Kidney capillary endothelial cell (primary cell): ENCODE measurements around the gene TACC2.

Experiments used
- DNase-seq: peaks from one replicate; pipeline ENCODE4 v3.0.0-alpha.2; 2018; ENCODE audit warnings: low spot score

The TACC2 gene

GRCh38 chr10:122143238-122143841 is 154.4 kb downstream of the TACC2 start:
- DNase-seq = no peak

GRCh38 chr10:122144199-122144598 is 155.2 kb downstream of the TACC2 start:
- no peak for DNase-seq

- no peak for DNase-seq
Measured at GRCh38 chr10:122145113-122145512, 156.2 kb downstream of the TACC2 start.

GRCh38 chr10:122147663-122148062 is 158.7 kb downstream of the TACC2 start:
- DNase-seq = no peak

- no peak for DNase-seq
Measured at GRCh38 chr10:122148876-122149560, 160.1 kb downstream of the TACC2 start.

GRCh38 chr10:122149561-122150505 is 160.9 kb downstream of the TACC2 start:
- DNase-seq = no peak

GRCh38 chr10:122151121-122151694 is 162.2 kb downstream of the TACC2 start:
- DNase-seq = no peak

- no peak for DNase-seq
Measured at GRCh38 chr10:122152544-122152943, 163.6 kb downstream of the TACC2 start.

GRCh38 chr10:122154031-122154544 is 165.1 kb downstream of the TACC2 start:
- DNase-seq = no peak

GRCh38 chr10:122154545-122155366 is 165.8 kb downstream of the TACC2 start:
- DNase-seq = no peak

- DNase-seq = no peak
Measured at GRCh38 chr10:122157451-122157850, 168.5 kb downstream of the TACC2 start.

- DNase-seq = no peak
Measured at GRCh38 chr10:122158362-122158761, 169.4 kb downstream of the TACC2 start.

- DNase-seq = no peak
Measured at GRCh38 chr10:122159141-122159970, 170.4 kb downstream of the TACC2 start.

GRCh38 chr10:122161795-122162194 is 172.8 kb downstream of the TACC2 start:
- no peak for DNase-seq

- DNase-seq = no peak
Measured at GRCh38 chr10:122162671-122163173, 173.8 kb downstream of the TACC2 start.

- no peak for DNase-seq
Measured at GRCh38 chr10:122163174-122164022, 174.4 kb downstream of the TACC2 start.

- no peak for DNase-seq
Measured at GRCh38 chr10:122164023-122164601, 175.1 kb downstream of the TACC2 start.

GRCh38 chr10:122164815-122165483 is 176.0 kb downstream of the TACC2 start:
- DNase-seq = no peak
